Measurements from ENCODE around the gene CXCL8.

Gene CXCL8

DNA sequence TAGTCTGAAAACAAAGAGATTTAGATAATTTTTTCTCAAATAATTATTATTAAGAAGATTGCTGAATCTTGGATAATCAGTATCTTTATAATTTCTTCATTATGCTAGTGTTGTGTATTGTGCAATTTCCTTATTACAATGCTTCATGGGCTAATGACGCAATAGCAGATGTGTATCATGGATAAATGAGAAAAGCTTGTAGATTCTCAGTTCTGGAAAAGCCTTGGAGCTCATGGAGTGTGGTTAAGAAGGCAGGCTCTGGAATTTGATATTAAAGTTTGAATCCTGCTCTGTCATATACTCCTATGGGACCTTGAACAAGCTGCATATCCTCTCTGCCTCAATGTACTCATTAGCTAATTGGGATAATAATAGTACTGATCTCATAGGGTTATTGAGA is 18.9 kb upstream of the CXCL8 start:
- no peak for FAIRE-seq

- FAIRE-seq, result no peak
Measured at GRCh38 chr4:73721909-73722308, 18.5 kb upstream of the CXCL8 start.

DNA sequence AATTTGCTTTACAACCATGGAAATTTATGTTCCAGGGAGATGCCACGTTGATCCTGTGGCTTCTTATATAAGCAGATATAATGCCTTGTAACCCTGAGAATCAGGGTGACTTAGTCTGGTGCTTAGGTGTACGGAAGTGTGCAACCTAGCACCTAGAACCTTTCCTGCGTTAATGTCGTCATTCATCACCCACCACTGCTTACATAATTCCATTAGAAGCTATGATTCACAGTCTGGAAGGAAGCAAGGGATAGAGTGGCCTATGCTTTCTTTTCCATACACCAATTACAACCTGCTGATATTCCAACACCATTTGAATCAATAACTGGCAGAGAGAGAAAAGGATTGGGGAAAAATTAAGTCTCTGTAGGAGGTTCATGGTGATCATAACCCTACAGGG is 17.3 kb upstream of the CXCL8 start:
- FAIRE-seq, result no peak

DNA sequence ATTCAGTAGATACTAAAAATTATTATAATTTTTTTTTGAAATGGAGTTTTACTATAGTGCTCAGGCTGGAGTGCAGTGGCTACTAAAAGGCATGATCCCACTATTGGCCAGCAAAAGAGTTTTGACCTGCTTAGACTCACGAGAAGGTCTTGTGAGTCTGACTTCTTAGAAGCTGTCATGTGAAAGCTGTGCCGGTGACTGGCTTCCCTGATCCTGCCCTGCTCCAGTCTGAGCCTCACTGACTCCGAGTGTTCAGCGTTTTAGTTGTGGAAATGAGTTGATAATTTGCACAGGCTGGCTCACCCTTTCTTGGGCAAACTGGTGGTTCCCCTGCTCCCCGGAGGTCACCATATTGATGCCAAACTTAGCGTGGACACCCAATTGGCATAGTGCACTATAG is 16.4 kb upstream of the CXCL8 start:
- no peak for FAIRE-seq

- no peak for FAIRE-seq
Measured at GRCh38 chr4:73725510-73725909, 14.9 kb upstream of the CXCL8 start.

GRCh38 chr4:73725985-73726384 is 14.4 kb upstream of the CXCL8 start:
- no peak for FAIRE-seq

GRCh38 chr4:73727685-73728084 is 12.7 kb upstream of the CXCL8 start:
- FAIRE-seq, result no peak

DNA sequence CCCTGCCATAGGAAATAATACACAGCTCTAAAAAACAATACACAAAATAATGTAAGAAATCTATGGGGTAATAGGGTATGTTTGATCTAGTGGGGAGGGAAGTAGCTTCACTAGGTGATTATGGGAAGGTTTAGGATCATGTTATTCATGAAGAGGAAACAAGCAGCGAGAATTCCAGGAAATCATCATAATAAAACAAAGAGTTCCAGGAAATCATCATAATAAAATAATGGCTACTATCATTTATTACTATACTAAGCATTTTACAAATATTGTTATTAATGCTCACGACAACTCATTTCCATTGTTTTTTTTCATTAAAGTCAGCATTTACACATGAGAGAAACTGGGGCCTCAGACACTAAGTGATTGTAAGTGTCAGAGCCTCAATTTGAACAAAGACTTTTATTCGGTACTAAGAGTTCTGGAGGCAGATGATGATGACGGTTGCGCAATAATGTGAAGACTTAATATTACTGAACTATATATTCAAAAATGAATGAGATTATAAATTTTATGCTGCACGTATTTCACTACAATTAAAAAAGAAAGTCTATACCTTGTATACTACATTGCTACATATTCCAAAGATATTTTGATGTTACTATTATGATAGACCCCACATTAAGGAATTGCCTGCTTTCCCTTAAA is 12.2 kb upstream of the CXCL8 start:
- no peak for FAIRE-seq

DNA sequence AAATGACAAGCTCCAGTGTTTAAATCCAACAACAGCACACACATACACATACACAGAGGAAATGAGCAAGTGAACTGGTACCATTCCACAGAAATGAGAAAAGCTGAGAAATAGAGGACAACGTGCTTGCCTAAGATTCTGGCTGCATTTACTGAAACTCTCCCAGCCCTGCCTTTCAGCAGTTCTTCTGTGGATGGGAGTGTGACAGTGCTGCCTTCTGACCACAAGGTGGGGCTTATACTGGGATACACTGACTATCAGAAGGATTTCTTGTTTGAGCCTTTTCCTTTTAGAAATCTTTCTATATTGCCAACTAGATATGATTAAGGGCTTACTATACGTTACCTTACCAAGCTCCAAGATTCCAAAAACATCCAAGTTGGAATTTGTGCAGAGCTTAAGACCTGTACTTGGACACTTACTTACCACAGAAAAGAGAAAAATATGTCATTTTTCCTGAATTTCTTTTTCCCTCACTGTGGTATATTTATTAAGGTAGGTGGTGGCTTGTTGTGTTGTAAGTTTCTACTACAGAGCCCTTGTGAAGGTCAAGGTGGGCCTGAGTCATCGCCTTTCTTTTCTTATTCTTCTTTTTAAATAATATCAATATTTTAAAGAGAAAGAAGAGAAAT is 10.7 kb upstream of the CXCL8 start:
- no peak for FAIRE-seq

GRCh38 chr4:73730292-73730691 is 10.1 kb upstream of the CXCL8 start:
- no peak for FAIRE-seq

GRCh38 chr4:73730867-73731266 is 9.5 kb upstream of the CXCL8 start:
- no peak for FAIRE-seq

- no peak for FAIRE-seq
Measured at GRCh38 chr4:73731968-73732610, 8.3 kb upstream of the CXCL8 start.

DNA sequence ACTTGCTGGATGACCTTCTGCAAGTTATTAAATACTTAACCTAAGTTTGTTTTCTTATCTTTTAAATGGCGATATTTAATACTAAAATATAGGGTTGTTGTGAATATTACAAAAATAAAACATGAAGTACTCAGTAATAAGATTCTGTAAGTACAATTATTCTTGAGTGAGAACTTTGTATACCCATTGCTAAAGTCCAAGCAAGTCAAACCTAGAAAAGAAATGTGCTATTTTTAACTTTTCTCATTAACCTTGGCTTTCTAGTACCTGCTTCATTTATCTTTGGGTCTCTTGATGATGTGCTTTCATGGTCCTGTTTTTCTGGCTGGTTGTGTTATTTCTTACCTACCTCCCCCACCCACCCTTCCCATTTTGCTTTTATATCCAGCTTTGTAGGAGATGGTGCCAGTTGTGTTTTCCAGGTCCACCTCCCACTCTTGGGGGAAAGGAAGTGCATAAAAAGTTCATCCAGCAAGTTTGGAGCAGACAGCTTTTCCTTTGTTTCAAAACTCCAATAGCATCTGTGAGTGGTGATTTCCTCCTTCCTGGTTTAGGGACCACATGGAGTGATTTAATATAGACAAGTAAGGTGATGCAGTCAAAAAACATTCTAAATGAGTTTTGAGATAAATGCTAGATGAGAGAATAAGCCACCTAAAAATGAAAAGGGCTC is 7.5 kb upstream of the CXCL8 start:
- no peak for FAIRE-seq

DNA sequence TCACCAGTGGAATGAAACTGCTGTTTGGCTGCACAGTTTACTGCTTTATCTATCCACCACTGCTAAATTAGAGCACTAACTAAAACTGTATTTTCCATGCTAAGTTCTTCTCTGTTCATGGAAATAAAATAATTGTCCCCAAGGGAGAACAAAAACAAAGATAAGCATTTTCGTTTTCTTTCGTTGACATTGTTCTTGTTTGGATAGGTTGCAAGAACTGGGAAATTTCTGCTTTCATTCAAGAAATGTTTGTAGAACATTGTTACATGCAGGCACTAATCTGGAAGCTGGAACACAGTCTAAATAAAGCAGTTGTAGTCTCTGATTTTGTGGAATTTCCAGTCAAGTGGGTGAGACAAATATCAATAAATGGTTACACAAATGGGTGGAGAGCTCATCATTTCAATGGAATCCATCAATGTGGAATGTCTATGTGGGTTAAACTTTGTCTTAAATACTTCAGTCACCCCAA is 5.8 kb upstream of the CXCL8 start:
- FAIRE-seq, result no peak

GRCh38 chr4:73735231-73735630 is 5.1 kb upstream of the CXCL8 start:
- no peak for FAIRE-seq

- FAIRE-seq, result no peak
Measured at GRCh38 chr4:73741031-73741749, 821 bp downstream of the CXCL8 start.

DNA sequence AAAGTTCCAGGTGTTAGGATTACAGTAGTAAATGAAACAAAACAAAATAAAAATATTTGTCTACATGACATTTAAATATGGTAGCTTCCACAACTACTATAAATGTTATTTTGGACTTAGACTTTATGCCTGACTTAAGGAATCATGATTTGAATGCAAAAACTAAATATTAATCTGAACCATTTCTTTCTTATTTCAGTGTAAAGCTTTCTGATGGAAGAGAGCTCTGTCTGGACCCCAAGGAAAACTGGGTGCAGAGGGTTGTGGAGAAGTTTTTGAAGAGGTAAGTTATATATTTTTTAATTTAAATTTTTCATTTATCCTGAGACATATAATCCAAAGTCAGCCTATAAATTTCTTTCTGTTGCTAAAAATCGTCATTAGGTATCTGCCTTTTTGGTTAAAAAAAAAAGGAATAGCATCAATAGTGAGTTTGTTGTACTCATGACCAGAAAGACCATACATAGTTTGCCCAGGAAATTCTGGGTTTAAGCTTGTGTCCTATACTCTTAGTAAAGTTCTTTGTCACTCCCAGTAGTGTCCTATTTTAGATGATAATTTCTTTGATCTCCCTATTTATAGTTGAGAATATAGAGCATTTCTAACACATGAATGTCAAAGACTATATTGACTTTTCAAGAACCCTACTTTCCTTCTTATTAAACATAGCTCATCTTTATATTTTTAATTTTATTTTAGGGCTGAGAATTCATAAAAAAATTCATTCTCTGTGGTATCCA is 1.6 kb downstream of the CXCL8 start:
- no peak for FAIRE-seq

GRCh38 chr4:73742490-73743160 is 2.3 kb downstream of the CXCL8 start:
- no peak for FAIRE-seq

DNA sequence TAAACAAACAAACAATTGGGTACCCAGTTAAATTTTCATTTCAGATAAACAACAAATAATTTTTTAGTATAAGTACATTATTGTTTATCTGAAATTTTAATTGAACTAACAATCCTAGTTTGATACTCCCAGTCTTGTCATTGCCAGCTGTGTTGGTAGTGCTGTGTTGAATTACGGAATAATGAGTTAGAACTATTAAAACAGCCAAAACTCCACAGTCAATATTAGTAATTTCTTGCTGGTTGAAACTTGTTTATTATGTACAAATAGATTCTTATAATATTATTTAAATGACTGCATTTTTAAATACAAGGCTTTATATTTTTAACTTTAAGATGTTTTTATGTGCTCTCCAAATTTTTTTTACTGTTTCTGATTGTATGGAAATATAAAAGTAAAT is 2.9 kb downstream of the CXCL8 start:
- FAIRE-seq, result peak; percentile 33

- no peak for FAIRE-seq
Measured at GRCh38 chr4:73743795-73744194, 3.4 kb downstream of the CXCL8 start.

DNA sequence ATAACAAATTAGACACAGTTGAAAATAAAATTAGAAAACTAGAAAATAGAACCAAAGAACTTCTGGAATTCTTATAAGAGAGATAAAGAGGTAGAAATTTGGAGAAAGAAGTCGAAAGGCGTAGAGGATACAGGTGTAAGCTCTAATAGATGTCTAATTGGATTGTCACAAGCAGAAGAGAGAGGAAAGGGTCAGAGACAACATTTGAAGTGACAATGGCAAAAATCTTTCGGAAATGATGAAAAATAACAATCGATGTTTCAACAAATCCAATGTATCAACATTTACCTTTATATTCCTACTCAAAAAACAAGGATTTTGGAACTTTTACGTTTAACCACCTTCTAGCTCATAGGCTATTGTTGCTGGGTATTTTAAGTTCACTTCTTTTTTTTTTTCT is 3.8 kb downstream of the CXCL8 start:
- FAIRE-seq, result no peak

- FAIRE-seq, result no peak
Measured at GRCh38 chr4:73750730-73751129, 10.4 kb downstream of the CXCL8 start.
